SKM-1 (cell line): ENCODE measurements around the gene RNF168.
"Not testable (repeated sequence)": the region's sequence is repeated elsewhere in the genome, so short reads cannot be mapped to it uniquely, and the experiment has no call there.

Experiments
- DNase-seq: peaks from one replicate; lab custom pipeline; 2025; ENCODE audit not compliant: unreplicated experiment; lab: John Stamatoyannopoulos, UW

The RNF168 gene

DNA sequence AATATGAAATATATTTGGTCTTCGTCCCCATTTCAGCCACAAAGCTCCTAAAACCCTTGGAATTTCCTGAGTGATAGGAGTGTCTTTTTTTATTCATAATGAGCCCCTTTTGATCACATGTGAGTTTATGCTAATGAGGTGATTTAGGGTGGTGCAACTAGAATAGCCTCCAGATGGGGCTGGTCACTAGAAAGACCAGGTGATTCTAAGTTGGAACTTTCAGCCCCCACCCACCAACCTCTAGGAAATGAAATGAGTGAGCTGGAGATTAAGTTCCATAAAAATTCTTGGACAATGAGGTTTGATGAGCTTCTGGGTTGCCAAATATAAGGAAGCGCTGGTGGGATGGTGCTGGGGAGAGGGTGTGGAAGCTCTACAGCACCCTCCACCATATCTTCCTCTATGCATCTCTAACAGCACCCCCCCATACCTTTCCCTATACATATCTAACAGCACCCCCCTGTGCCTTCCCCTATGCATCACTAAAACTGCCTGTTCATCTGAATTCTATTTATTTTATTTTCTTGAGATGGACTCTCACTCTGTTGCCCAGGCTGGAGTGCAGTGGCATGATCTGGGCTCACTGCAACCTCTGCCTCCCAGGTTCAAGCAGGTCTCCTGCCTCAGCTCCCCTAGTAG is 13.7 kb upstream of the RNF168 start:
- DNase-seq, result no peak

DNA sequence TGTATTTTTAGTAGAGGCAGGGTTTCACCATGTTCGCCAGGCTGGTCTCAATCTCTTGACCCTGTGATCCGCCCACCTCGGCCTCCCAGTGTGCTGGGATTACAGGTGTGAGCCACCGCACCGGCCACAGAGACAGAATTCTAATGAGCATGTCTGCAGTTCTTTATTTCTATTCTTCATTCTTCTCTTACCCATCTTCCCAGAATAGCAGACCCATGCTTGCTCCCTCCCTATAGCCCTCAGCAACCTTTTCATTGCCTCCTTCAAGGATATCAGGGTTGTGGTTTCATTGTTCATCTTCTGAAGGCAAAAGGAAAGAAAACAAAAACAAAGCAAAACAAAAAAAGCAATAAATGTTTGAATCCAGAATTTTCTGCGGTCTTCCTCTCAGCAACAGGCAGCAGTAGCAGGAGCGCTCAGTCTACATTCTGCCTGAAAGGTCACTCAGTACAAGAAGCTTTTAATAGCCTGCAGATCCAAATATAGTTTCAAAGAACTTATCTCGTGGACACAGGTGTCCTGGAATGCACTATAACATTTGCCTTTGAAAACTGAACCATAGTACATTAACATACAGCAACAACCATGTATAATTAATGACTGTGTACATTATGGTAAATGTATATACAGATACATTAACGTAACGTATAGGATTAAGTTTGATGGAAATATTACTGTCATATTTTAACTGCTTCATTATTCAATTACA is 11.5 kb upstream of the RNF168 start, which contains the start of gene SMCO1:
SMCO1 (minus strand) TSS at position 434 of the 709 bp plus-strand sequence; CDS start at position 297, 137 bp downstream.
- DNase-seq, result no peak

DNA sequence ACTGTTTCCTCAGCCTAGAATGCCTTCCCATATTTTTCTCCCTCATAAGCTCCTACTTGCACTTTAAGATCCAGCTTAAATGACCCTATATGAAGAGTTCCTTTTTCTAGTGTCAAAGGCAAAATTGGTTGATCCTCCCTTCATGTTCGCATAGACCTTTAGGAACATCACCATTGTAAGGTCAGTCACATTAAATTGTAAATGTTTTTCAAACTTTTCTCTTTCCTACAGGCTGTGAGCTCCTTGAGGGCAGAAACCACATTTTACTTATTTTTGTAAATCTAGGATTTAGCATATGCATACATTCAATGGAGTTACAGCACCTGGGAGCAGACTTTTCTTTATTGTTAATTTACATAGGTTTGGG is 10.8 kb upstream of the RNF168 start:
- no peak for DNase-seq

DNA sequence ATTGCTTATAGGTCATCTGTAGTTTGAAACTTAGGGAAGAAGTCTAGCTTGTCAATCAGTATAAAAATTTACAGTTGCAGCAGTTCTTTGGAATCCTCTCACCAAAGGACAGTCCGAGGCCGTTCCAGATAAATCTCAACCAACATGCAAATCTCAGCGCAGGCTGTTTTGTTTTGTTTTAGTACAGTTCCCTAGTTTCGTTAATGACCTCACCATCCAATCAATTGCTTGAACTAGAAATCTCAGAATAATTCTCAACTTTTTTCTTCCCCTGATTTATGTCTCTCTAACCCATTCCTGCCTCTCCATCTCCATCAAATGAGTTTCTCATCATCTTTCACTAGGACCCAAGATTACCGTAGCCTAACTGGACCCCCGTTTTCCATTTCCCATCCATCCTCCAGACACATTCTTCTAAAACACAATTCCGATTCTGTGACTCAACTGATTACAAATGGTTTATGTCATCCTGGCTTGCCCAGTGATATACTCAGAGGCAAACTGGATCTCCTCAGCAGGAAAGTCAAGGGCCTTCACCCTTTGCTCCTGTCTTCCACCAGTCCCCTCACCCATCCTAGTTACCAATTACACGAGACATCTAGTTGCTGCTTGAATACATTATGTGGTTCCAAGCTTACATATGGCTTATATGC is 10.3 kb upstream of the RNF168 start:
- DNase-seq, result no peak

DNA sequence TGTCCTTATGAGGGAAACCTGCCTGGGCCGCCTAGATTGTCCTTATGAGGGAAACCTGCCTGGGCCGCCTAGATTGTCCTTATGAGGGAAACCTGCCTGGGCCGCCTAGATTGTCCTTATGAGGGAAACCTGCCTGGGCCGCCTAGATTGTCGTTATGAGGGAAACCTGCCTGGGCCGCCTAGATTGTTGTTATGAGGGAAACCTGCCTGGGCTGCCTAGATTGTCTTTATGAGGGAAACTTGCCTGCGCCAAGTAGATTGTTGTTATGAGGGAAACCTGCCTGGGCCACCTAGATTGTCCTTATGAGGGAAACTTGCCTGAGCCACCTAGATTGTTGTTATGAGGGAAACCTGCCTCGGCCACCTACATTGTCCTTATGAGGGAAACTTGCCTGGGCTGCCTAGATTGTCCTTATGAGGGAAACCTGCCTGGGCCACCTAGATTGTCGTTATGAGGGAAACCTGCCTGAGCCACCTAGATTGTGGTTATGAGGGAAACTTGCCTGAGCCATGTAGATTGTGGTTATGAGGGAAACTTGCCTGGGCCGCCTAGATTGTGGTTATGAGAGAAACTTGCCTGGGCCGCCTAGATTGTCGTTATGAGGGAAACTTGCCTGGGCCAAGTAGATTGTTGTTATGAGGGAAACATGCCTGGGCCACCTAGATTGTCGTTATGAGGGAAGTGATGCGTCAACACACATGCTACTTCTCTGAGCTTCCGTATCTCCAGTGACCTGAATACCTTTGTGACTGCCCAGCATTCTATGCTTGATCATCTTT is 8.3 kb upstream of the RNF168 start:
- DNase-seq, result not testable (repeated sequence)

DNA sequence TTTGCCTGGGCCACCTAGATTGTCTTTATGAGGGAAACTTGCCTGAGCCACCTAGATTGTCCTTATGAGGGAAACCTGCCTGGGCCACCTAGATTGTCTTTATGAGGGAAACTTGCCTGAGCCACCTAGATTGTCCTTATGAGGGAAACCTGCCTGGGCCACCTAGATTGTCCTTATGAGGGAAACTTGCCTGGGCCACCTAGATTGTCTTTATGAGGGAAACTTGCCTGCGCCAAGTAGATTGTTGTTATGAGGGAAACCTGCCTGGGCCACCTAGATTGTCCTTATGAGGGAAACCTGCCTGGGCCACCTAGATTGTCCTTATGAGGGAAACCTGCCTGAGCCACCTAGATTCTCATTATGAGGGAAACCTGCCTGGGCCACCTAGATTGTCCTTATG is 7.5 kb upstream of the RNF168 start:
- DNase-seq, result not testable (repeated sequence)

DNA sequence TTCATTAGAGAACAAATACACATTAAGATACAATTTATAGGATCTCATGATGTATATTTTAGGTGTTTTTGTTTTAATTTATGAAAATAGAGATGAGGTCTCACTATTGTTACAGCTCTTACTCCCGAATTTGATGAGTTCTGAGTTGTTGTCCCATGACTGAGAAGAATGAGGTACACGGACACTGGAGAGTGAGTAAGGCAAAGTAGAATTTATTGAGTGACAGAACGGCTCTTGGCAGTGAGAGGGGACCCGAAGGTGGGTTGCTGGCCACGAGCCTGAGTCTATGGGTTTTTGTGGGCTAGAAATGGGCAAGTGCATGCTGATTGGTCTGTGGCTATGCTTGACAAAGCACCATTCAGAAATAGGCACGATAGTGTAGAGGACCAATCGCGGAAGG is 3.1 kb upstream of the RNF168 start:
- DNase-seq, result no peak

DNA sequence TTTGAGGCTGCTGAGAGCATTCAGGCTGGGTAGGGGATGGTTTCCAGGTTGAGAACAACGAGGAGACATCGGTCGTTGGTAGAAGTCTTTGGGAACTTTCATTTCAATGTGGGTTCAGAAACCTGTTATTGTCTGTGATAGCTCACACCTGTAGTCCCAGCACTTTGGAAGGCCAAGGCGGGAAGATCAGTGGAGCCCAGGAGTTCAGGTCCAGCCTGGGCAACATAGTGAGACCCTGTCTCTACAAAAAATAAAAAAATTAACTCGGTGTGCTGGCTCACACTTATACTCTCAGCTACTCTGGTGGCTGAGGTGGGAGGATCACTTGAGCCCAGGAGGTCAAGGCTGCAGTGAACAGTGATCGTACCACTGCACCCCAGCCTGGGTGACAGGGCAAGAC is 988 bp upstream of the RNF168 start:
- DNase-seq, result no peak

DNA sequence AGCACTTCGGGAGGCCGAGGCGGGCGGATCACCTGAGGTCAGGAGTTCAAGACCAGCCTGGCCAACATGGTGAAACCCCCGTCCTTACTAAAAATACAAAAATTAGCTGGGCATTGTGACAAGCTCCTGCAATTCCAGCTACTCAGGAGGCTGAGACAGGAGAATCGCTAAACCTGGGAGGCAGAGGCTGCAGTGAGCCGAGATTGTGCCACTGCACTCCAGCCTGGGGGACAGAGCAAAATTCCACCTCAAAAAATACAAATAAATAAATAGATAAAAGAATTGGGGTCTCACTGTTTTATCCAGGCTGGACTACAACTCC is 470 bp upstream of the RNF168 start:
- DNase-seq, result not testable (repeated sequence)

DNA sequence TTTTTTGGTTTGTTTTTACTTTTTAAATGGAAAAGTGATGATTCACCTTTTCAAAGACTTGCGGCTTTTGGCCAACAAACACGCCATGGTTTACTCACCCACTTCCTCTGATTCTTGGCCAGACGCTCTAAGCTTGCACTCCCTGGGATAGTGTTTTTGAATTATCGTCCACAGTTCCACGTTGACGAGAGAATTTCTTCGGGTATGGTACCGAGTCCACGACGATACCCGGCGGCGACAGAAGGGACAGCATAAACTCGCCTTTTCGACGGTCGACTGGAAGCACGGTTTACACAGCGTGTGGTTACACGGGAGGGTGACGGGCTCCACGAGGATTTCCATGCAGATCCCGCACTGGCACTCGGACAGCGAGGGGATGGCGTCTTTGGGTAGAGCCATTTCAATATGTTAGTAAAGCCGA is 783 bp downstream of the RNF168 start:
- peak; percentile 22 for DNase-seq

DNA sequence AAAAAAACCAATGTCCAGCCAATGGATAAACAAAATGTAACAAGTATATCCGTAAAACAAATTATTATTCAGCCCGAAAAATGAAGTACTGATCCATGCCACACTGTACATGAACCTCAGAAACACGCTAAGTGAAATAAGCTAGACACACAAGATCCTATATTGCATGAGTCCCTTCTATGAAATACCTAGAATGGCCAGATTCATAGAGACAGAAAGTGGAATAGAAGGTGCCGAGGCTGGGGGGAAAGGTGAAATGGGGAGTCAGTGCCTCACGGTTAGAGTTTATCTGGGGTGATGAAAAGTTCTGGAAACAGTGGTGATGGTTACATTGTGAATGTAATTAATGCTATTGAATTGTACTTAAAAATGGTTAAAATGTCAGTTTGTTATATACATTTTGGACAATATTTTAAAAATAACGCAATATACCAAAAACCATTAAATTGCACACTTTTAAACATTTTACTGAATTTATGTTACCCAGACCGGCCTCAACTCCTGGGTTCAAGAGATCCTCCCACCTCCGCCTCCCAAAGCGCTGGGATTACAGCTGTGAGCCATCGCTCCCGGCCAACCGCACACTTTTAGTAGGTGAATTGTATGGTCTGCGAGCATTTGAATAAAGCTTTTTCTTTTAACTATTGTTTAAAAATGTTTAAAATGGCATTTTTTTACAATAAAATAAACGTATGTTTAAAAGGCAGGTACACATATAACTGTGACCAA is 2.1 kb downstream of the RNF168 start:
- DNase-seq, result no peak

DNA sequence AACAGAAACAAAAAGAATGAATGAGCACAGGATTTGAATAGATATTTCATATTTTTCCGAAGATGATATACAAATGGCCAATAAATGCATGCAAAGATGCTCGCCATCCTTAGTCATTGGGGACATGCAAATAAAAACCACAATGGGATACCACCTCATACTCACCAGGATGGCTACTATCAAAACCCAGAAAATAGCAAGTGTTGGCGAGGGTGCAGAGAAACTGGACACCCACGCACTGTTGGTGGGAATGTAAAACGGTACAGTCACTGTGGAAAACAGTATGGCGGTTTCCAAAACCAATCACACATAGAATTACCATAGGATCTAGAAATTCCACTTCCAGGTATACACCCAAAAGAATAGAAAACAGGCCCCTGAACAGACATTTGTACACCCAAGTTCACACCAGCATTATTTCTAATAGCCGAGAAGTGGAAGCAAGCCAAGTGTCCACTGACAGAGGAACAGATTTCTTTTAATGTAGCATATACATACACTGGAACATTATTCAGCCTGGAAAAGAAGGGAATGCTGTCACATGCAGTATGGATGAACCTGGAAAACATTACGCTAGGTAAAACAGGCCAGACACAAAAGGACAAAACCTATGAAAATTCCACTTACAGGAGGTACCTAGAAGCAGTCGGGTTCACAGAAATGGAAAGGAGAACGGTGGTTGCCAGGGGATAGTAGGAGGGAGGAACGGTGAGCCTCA is 3.6 kb downstream of the RNF168 start:
- no peak for DNase-seq

DNA sequence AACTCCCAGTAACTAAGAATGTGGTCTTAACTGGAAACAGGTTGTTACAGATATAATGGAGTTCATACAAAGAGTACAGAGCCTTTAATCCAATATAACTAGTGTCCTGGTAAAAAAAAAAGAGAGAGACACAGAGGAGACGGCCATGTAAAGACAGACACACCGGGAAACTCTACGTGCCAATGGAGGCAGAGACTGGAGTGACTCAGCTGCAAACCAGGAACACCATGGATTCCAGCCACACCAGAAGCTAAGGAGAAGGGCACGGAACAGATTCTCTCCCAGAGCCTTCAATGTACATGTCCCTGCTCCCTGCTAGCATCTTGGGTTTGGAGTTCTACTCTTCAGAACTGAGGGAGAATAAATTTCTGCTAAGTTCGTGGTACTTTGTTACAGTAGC is 4.5 kb downstream of the RNF168 start:
- no peak for DNase-seq

DNA sequence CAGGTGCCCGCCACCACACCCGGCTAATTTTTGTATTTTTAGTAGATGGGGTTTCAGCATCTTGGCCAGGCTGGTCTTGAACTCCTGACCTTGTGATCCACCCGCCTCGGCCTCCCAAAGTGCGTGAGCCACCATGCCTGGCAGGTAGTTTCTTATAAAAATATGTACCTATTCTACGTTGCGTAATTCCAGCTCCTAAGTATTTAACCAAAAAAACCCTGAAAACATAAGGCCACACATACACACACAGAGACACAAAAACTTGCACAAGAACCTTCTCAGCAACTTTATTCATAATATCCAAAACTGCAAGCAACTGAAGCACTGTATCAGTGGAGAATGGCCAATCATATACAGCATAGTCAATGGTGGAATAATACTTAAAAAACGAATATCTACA is 5.3 kb downstream of the RNF168 start:
- no peak for DNase-seq

DNA sequence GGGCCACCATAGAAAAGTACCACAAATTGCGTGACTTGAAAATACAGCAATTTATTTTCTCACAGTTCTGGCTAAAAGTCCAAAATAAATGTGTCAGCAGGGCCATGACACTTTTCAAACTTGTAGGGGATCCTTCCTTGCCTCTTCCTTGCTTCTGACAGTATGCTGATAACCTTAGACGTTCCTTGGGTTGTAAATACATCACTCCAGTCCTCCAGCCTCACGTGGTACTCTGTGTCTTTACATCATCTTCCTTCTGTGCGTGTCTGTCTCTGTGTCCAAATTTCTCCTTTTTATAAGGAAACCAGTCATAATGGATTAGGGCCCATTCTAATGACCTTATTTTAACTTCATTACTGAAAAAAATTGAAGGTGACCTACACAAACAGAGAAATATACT is 7.4 kb downstream of the RNF168 start:
- DNase-seq, result no peak

DNA sequence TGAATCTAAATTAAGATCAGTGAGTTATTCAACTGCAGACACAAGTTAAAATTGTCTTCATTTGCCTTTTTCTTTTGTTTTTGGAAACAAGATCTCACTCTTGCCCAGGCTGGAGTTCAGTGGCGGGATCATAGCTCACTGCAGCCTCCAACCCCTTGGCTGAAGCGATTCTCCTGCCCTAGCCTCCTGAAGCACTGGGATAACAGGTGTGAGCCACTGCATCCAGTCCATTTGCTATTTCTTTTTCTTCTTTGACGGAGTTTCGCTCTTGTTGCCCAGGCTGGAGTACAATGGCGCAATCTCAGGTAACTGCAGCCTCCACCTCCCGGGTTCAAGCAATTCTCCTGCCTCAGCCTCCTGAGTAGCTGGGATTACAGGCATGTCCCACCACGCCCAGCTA is 10.3 kb downstream of the RNF168 start:
- DNase-seq, result no peak

DNA sequence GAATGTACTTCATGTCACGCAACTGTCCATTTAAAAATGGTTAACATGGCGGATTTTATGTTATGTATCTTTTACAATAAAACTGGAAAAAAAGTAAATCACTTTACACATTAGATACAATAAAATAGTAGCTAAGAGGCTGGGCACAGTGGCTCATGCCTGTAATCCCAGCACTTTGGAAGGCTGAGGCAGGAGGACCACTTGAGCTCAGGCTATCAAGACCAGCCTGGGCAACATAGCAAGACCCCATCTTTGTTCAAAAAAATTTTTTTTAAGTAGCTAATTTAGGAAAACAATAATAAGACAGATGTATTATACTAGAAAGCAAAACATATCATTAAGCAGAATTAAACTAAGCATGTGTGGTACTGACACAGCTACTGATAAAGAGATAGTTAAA is 11.5 kb downstream of the RNF168 start:
- no peak for DNase-seq

DNA sequence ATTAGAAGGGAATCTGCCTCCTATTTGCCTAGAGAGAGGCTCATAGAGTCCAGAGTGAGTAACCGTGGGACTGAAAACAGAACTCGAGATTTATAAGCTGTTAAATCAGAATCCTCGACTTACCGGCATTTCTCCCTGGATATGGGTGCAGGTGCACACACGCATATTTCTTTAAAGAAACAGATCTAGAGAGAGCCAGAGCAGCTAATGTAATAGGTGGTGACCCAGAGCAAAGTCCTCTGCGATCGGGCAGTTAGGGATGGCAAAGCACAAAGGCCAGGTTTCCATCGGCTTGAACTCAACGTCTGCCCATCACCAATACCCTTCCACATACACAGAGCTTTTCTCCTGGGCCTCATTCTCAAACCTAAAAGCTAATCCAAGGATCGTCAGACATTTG is 13.8 kb downstream of the RNF168 start:
- no peak for DNase-seq

DNA sequence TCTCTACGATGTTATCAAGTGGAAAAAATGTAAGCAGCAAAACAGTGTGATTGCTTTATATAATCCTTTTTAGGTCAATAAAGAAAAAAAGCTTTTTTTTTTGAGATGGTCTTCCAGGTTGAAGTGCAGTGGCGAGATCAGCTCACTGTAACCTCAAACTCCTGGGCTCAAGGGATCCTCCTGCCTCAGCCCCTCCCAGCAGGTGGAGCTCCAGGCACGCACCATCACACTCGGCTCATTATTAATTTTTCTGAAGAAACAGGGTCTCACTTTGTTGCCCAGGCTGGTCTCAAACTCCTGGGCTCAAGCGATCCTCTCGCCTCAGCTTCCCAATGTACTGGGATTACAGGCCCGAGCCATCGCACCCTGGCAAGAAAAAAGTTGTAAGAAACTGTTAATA is 17.3 kb downstream of the RNF168 start:
- DNase-seq, result no peak

DNA sequence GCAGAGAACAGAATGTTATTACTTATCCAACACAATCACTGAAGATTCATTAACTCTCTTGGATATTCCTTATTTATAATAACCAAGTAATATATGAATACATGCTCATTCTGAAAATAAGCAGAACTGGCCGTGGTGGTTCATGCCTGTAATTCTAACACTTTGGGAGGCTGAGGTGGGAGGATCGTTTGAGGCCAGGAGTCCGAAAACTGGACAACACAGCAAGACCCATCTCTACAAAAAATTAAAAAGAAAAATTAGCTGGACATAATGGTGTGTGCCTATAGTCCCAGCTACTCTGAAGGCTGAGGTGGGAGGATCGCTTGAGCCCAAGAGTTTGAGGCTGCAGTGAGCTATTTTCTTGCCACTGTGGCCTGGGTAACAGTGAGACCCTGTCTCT is 25.9 kb downstream of the RNF168 start:
- DNase-seq, result no peak
